Middle frontal gyrus (tissue), 1 donor: ENCODE measurements around the gene PET100.

Source experiments
- DNase-seq: peaks from one replicate; pipeline ENCODE4 v3.0.0-alpha.2; 2015; ENCODE audit warnings: low spot score; ENCODE audit errors: extremely low spot score

Gene PET100

DNA sequence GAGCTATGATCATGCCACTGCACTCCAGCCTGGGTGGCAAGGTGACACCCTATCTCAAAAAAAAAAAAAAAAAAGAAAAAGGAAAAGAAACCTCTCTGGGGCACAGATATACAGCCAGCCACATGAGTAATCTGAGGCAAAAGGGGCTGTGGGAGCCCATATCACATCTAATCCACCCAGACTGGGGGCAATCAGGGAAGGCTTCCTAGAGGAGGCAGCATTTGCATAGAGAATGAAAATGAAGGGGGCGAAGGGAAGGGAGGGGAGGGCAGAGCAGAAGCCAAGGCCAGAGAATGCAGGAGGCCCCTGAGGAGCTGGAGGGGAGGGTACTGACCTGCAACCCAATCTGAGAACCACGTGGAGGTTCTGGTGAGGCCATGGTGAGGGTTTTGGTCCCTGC lies 20.6 kb downstream of the PET100 start:
- no peak for DNase-seq

DNA sequence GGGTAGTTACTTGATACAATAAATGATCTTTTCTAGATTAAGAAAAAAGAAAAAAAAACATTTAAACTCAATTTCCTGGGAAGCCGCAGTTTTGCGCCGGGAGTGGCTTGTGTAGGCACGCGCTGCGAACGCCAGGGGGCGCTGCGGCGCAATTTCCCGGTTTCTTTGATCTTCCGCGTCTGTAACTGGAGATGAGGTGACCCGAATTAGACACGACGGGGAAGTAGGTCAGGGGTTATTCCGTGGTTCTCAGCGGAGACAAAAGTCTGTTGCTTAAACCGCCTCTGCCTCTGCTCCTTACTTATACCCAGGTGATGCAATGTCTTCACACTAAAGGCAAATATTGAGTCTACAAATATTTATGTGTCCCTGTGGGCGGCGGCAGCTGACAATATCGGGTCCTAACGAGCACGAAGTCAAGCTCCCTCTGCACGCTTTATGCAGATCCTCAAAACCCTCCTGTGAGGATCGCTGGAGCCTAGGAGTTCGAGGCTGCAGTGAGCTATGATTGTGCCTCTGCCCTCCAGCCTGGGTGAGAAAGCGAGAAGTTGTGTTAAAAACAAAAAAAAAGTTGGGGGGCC lies 22.6 kb downstream of the PET100 start:
- peak; percentile 34 for DNase-seq

DNA sequence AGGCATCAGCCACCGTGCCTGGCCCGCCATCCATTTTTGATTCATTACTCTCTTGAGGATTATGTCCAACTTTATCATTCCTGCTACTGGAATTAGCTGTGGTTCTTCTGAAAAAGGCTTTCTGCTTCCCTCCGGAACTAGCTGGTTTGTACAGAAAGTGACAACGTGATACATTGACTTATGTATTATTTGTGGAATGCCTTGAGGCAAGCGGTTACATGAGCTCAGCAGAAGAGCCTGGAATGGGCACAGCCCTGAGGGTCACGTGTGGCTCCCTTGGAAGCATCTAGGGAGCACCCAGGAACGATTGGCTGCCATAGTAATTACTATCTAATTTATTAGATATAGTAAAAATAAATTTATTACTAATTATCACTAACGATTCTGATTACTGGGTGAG lies 24.8 kb downstream of the PET100 start:
- DNase-seq, result no peak

DNA sequence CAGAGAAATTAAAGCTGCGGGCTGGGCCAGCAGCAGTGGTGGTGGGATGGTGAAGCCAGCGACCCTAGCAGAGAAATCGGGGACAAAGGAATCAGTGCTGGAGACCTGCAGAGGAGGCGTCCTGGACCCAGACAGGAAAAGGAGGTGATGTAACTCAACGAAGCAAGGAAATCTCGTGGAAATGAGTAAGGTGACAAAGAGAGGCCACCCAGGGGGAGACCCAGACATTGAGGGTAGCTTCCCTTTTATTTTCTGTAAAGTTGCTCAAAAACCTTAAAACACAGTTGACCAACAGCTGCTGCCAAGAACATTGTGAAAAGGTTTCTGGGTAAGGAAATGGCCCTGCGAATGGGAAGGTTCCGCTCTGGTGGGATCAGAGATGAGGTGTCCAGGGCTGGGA lies 26.0 kb downstream of the PET100 start:
- no peak for DNase-seq

DNA sequence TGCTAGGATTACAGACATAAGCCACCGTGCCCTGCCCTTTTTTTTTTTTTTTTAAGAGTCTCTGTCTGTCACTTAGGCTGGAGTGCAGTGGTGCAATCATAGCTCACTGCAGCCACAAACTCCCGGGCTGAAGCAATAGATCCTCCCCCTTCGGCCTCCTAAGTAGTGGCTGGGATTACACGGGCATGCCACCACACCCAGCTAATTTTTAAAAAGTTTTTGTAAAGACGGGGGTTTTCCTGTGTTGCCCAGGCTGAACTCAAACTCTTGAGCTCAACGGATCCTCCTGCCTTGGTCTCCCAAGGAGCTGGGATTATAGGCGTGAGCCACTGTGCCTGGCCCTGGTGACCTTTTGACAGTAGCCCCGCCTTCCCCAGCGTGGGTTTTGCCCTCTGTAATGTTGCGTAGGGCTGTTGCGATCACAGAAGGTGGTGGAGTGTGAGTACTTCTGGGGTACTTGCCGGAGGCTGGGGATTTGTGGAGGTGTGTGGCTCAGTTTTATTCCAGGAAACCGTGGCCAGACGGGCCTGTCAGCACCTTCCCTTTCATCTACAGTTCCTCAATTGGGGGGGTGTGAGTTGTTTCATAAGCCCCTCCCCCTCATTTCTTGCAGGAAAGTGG lies 27.6 kb downstream of the PET100 start:
- DNase-seq, result no peak

DNA sequence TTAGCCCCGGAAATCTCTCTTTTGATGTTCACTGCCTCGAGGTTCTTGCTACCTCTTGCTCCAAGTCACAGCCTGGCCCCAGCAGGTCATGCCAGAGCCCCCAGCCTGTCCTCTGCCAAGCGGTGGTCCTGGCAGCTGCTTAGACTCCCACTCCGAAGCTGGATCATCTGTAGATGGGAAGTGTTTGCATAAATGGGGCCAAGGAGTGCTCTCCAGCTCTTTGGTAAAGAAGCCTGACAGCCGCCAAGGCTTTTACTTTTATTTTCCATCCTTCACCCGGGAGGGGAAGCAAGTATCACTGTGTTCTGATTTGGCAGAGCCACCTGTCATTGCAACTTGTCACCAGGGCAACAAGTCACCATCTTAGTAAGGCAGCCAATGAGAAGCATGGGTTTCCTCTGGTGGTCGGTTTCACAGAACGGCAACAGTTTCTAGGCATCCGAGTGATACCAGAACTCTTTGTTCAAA lies 28.7 kb downstream of the PET100 start:
- DNase-seq, result no peak

DNA sequence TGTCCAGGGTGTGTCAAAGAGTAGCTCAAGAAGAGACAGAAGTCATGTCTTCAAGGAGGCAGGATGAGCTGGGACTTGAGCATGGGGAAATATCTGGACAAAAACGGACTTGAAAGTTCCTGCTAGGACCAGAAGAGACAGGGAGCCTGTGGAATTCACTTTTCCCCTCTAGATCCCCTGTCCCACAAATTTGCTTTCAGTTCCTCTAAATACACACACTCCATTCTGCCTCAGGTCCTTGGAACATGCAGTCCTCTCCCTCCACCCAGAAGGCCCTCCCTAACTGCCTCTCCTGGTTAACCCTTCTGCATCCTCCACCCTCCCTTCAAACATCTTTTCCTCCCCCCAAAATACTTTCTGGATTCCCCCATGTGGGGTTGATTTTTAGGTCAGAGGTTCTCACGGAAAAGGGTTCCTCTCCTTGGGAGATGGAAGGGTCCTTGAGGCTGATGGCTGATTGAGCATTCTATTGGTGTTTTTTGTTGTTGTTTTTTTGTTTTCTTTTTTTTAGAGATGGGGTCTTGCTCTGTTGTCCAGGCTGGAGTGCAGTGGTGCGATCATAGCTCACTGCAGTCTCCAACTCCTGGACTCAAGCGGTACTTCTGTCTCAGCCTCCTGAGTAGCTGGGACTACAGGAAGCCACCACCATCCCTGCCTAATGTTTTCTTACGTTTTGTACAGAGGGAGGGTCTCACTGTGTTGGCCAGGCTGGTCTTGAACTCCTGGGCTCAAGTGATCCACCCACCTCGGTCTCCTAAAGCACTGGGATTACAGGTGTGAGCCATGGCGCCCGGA lies 32.3 kb downstream of the PET100 start:
- DNase-seq, result no peak

DNA sequence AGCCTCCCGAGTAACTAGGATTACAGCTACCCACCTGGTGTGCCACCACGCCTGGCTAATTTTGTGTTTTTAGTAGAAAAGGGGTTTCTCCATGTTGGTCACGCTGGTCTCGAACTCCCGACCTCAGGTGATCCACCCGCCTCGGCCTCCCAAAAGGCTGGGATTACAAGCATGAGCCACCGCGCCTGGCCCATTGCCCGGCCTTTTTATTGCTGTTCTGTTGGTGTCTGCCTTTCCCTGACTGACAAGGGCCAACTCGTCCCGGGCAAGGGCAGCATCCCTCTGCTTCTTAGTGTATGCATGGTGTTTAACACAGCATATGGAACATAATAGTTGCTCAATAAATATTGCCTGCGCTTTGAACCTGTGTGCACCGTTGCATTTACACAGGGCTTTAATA lies 33.1 kb downstream of the PET100 start:
- DNase-seq, result no peak

DNA sequence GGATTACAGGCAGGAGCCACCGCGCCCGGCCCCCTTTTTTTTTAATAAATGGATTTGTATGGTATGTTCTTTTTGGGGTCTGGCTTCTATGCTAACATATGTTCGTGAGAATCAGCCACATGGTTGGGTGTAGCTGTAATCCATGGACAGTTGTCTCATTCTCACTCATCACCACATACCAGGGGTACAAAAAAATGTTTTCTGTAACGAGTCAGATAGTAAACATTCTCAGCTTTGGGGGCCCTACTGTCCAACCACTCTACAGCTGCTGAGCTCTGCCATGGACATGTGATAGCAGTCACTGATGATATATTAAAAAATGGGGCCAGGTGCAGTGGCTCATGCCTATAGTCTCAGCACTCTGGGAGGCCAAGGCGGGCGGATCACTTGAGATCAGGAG lies 34.1 kb downstream of the PET100 start:
- DNase-seq, result no peak

DNA sequence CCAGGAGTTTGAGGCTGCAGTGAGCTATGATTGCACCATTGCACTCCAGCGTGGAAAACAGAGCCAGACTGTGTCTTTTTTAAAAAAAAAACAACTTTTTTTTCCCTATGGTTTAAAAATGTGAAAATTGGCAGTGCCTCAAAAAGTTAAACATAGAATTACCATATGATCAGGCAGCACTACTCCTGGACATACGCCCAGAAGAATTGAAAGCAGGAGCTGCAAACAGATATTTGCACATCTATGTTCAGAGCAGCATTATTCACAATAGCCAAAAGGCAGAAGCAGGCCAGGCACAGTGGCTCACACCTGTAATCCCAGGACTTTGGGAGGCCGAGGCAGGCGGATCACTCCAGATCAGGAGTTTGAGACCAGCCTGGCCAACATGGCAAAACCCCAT lies 35.5 kb downstream of the PET100 start:
- DNase-seq, result peak; percentile 44

DNA sequence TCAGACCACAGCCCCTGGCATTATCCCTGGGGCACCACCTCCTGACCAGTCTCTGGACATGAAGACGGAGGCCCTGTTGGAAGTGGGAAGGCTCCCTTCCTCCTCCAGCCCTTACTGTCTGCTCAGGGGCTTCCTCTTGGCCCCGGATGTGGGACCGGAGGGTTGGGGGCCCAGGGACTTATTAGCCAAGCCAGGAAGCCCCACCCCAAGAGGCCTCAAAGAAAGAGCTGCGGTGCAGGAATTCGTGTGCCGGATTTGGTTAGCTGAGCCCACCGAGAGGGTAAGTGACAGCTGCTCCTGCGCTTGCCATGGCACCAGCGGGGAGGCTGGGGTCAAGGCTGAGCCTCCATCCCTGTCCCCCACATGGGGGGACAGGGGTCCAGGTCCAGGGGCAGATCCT lies 39.2 kb downstream of the PET100 start, which contains the start of gene RETN:
Gene RETN (plus strand): TSS at position 208 of the 400 bp plus-strand sequence. CDS start 278 bp downstream, outside the sequence.
- no peak for DNase-seq

DNA sequence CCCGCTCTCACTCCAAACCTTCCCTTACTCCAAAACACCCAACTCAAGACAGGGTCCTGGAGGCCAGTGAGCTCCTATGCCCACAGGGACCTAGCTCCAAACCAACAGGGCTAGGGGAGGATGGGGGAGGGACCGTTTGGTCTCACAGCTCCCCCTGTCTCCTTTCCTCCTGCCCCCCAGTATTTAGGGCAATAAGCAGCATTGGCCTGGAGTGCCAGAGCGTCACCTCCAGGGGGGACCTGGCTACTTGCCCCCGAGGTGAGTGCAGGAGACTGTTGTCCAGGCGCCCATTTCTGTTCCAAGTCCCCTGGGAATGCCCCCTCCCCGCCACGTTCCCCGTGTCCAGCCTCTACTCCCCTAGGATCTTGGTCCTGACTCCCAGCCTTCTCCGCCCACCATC lies 40.0 kb downstream of the PET100 start:
- DNase-seq, result no peak

DNA sequence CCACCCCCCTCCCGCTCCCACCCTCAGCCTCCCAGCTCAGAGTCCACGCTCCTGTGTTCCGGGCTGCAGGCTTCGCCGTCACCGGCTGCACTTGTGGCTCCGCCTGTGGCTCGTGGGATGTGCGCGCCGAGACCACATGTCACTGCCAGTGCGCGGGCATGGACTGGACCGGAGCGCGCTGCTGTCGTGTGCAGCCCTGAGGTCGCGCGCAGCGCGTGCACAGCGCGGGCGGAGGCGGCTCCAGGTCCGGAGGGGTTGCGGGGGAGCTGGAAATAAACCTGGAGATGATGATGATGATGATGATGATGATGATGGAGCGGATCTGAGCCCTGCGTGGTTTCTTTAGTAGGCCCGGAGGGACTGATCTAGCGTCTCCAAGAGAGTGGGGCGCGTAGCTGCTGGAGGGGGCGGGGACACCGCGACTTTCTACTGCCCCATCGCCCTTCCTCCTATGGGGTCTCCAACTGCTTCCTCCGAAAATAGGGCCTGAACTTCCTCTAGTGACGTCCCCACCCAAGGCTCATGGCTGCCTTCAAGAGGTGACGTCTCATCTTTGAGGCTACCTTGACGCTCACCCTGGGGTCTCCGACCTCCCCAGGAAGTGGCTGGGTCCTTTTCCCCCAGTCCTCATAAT lies 40.7 kb downstream of the PET100 start:
- no peak for DNase-seq

DNA sequence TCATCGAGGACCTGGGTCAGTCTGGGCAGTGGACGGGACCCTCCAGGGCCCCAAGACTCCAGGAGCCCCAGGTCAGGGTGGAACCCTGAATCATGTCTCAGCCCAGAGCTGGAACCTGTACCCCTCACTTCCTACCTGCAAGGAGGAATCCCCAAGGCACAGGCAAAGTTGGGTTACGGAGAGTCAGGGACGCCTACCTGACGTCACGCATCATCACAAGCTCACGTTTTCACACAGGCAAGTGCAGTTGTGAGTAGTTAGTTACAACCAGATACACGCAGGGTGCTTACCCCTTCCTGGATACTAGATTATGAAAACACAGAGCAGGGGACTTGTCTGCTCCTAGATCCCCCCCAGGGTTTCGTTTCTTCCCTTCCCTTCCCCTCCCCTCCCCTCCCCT lies 41.2 kb downstream of the PET100 start:
- no peak for DNase-seq

DNA sequence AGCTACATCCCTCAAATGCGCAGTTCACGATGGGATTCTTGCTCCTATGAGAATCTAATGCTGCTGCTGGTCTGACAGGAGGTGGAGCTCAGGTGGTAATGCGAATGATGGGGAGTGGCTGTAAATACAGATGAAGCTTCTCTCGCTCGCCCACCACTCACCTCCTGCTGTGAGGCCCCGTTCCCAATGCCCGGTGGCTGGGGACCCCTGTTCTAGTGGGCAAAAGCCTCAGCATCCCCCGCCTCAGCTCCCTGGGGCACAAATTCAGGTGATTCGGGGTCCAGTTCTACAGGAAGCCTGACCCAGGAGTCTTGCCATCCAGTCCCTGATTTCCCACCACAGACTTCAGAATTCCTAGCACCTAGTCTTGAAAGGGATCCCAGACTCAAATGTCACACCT lies 42.9 kb downstream of the PET100 start:
- no peak for DNase-seq

DNA sequence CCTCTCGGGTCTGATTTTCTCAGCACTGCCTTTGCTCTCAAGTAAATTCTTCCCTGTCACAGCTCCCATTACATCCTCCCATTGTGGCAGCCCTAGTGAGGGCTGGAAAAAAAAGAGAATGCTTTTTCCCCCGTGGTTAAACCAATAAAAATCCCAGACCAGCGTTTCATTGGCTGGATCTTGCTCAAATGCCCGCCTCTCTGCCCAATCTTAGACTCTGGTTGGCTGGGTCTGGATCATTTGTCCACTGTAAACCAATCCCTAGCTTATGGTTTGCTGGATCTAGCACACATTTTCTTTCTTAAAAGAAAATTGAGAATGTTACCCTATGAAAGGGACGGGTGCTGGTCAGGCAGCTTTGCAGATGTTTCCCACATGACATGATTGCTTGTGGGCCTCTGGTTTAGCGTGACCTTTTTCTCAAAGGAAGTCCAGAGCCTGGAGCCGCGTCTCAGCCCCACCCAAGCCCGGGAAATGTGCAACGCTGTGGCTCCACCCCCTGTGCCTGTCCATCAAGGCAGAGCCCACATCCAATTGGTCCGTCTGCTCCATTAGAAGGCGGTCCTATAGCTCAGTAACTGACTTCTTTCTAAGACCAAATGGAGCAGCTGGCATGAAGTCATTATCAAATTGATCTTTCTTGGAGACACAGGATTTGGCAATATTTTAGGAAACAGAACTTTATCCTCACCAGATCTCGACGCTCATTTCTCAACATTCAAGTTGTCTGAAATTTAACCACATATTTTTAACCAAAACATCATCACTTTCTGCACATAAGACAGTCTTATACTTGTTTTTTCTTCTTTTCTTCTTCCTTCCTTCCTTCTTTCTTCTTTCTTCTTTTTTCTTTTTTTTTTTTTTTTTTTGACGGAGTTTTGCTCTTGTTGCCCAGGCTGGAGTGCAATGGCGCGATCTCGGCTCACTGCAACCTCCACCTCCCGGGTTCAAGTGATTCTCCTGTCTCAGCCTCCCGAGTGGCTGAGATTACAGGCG lies 44.7 kb downstream of the PET100 start:
- DNase-seq, result no peak

DNA sequence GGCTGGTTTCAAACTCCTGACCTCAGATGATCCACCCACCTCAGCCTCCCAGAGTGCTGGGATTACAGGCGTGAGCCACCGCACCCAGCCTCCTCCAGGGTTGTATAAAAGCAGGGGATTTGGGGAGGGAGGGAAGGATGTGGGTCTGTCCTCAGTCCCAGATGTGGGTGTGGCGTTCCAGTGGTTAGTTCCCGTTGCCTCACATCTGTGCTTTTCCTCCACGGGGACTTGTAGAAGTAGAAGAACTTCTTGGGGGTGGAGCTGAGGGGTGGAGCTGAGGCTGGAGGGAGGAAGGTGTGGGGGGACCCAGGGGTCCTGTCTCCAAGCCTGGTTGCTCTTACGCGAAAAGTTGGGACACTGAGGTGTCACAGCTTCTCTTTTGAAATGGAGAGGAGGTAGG lies 46.8 kb downstream of the PET100 start:
- DNase-seq, result no peak

DNA sequence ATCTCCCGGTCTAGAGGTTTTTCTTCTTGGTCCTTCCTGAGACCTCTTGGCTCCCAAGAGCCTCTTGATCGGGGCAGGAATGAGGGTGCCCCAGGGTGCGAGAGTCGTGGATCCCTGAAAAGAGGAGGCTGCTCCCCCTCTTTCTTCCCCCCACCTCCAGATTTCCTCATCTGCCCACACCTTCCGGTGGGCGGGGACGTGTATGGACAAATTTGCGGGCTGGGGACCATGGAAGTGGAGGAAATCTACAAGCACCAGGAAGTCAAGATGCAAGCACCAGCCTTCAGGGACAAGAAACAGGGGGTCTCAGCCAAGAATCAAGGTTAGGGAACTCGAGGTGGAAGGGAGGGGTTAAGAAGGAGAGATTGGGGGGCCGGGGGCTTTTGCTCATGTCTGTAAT lies 47.3 kb downstream of the PET100 start, which contains the start of gene MCEMP1:
Gene MCEMP1 (plus strand): TSS at position 237 of the 400 bp plus-strand sequence. CDS start 31 bp downstream, at position 268.
- no peak for DNase-seq

DNA sequence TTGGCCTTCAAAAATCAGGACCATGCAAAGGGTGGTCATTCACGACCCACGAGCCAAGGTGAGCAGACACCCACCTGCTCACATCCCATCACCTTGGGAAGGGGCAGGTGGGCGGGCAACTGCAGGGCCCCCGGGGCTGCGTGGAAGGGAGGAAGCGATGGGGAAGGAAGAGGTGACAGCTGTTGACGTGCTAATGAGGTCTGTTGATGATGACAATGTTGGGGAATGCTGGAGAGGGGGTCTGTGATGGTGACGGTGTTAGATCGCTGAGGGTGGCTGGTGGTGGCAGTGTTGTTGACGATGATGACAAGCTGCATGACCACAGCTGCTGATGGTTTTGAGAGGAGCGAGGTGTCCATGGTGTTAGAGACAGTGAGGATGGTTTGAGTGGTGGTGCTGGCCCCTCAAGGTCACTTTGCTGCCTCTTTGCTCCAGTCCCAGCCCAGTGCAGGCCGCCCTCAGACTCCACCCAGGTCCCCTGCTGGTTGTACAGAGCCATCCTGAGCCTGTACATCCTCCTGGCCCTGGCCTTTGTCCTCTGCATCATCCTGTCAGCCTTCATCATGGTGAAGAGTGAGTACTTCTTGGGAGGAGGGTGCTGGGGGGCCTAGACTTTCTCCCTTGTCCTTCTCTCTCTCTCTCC lies 48.2 kb downstream of the PET100 start:
- no peak for DNase-seq
